Measurements from ENCODE around the gene PRPF6. TPM values are rescaled to one million over a fixed set of nuclear protein-coding genes. Genes with fewer than 3 reads are reported as not detected.

PRPF6 gene
- total RNA-seq, 4 donors from 2014 or later, result 70.7 to 93.0 (median 83.9) TPM

DNA sequence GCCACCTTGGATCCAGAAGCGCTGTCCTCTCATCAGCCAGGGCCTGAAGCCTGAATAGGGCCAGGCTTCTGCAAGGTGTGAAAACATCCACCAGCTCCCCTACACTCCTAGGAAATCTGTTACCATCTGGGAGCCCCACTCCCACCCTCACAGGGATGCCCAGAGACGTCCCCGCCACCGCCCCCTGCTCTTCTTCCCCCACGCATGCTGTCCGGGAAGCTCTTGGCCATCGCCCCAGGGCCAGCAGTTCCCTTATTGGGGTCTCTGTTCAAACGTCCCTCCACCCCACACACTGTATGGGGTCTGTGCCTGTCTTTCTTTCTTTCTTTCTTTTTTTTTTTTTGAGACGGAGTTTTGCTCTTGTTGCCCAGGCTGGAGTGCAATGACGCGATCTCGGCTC is 94.6 kb downstream of the PRPF6 start:
- Histone ChIP-seq H3K4me1 (peaks cover 47% of the 10 kb centered on the region), H3K36me3 (peaks cover 38% of the 10 kb centered on the region), H3K27ac (no peak overlapping the region), H3K9me3 (no peaks in the 10 kb centered on the region), H3K4me3 (no peak overlapping the region), H3K27me3 (no peaks in the 10 kb centered on the region)
- WGBS, result 84% methylated on average over 12 of the region's 12 CpGs
- TF ChIP-seq EP300 (IDR thresholded peaks at IDR 0.05), result no peak
- no peak for TF ChIP-seq POLR2AphosphoS5 (IDR thresholded peaks at IDR 0.05)
- TF ChIP-seq, protein P1, sequence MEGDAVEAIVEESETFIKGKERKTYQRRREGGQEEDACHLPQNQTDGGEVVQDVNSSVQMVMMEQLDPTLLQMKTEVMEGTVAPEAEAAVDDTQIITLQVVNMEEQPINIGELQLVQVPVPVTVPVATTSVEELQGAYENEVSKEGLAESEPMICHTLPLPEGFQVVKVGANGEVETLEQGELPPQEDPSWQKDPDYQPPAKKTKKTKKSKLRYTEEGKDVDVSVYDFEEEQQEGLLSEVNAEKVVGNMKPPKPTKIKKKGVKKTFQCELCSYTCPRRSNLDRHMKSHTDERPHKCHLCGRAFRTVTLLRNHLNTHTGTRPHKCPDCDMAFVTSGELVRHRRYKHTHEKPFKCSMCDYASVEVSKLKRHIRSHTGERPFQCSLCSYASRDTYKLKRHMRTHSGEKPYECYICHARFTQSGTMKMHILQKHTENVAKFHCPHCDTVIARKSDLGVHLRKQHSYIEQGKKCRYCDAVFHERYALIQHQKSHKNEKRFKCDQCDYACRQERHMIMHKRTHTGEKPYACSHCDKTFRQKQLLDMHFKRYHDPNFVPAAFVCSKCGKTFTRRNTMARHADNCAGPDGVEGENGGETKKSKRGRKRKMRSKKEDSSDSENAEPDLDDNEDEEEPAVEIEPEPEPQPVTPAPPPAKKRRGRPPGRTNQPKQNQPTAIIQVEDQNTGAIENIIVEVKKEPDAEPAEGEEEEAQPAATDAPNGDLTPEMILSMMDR (IDR thresholded peaks at IDR 0.05), result no peak
- TF ChIP-seq POLR2A (IDR thresholded peaks at IDR 0.05), result no peak
- DNase-seq (ENCODE audit: low spot score in 2 of 2), result no peak

DNA sequence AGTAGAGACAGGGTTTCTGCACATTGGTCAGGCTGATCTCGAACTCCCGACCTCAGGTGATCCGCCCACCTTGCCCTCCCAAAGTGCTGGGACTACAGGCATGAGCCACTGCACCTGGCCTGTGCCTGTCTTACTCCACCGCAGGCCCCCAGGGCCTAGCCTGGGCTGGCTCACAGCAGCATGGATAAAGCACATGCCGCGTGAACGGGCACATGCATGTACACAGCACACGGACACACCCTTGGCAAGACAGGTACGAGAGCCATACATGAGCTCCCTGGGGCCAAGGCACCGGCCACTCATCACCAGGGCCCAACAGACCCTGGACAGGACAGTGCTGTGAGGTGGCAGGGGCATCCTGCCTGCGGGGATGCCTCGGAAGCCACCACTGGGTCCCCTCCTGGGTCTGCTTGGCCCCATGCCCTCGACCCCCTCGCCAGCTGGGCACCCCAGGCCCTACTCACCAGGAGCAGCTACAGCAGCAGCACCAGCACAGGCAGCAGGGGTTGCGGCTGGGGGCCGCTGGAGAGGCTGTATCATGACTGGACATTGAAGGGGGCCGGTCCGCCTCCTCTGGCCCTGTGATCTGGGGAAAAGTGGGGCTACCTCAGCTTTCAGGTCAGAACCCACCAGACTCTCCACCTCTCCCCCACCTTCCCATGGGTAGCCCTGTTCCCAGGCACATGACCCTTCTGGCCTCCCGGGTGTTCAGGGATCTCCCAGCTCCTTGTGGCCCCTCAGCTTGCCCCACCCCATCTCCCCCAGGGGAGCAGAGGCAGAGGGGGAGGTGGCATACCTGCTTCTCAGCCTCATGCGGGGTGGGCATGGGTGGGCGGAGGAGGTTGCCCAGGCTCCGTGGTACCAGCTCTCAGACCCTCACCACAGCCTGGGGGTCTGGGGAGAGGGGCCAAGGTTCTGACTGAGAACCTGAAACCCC is 95.4 kb downstream of the PRPF6 start:
- DNase-seq (ENCODE audit: low spot score in 2 of 2), result no peak
- Histone ChIP-seq H3K36me3 (peaks cover 34% of the 10 kb centered on the region), H3K4me1 (peaks cover 47% of the 10 kb centered on the region), H3K9me3 (no peaks in the 10 kb centered on the region), H3K4me3 (peak overlapping the region; percentile 81), H3K27ac (no peak overlapping the region), H3K27me3 (no peaks in the 10 kb centered on the region)
- WGBS, result 73% methylated on average over 14 of the region's 22 CpGs
- TF ChIP-seq POLR2A (IDR thresholded peaks at IDR 0.05), result no peak
- TF ChIP-seq, protein P1 (IDR thresholded peaks at IDR 0.05), result no peak
- TF ChIP-seq POLR2AphosphoS5 (IDR thresholded peaks at IDR 0.05), result no peak
- no peak for TF ChIP-seq EP300 (IDR thresholded peaks at IDR 0.05)

DNA sequence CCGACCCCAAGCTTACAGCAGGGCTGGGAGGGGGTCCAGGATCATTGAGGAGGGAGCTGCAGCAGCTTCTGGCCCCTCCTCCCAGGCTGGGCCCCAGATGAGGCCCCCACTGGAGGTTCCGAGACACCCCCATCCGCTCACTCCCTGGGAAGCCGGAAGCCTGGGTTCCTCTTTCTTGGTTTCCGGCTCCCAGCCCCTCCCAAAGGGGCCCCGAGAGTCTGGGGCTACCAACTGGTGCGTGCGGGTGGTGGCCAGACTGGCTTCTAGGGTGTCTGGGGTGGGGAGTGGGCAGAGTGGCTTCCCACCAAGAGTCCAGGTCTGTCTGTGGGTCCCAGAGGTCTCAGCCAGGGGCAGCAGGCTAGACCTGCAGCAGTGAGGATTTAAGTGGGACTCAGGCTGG is 96.2 kb downstream of the PRPF6 start:
- no peak overlapping the region for H3K27ac ChIP-seq
- DNase-seq (ENCODE audit: low spot score in 2 of 2), result no peak
- peak overlapping the region; percentile 81 for H3K4me3 ChIP-seq
- TF ChIP-seq EP300 (IDR thresholded peaks at IDR 0.05), result no peak
- H3K9me3 ChIP-seq, result no peaks in the 10 kb centered on the region
- peaks cover 47% of the 10 kb centered on the region for H3K4me1 ChIP-seq
- H3K36me3 ChIP-seq, result peaks cover 27% of the 10 kb centered on the region
- WGBS, result 83% methylated on average over 4 of the region's 8 CpGs
- H3K27me3 ChIP-seq, result no peaks in the 10 kb centered on the region

DNA sequence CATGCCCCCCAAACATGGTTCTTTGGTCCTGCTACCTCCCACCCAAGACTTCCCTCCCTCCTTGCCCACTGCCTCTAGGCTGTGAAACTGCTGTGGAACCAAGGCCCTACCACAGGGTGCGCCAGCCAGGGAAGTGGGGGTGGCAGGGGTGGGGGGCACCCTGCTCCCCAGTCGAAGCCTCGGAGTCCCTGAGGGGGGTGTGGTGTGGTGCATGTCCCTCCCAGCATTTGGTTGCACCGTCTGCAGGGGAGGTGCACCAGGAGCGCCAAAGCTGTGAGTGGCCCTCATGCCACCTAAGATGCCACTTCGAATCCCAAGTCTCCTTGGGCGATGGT is 96.6 kb downstream of the PRPF6 start:
- 77% methylated on average over 3 of the region's 7 CpGs for WGBS
- peak overlapping the region; percentile 81 for H3K4me3 ChIP-seq

DNA sequence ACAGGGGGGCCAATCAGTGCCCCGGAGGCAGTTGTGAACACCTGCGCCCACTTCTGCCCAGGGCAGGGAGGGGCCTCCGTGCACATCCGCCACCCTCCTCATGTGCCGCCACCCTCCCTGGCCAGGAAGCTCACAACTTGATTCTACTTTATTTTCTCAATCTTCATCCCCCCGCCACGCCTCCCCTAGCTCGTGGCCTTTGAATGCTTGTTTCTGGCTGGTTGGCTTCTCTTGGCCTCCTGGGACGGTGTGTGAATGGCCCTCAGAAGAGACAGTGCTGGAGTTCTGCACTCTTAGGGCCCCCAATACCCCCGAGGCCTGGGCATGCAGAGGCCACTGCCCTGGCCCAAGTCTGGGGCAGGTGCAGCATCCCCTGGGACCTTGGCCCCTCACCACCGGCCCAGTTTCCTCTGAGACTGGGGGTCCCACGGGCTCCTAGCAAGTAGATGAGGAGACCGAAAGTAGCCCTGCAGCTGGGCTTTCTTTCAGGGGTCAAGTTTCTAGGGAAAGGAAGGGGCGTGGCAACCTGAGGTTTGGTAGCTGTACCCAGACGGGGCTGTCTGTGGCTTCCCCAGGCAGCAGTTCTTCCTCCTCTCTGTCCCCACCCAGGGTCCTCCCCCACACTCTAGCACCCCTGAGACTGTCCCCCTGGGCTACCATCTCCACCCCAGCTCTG is 97.1 kb downstream of the PRPF6 start:
- H3K4me1 ChIP-seq, result peaks cover 51% of the 10 kb centered on the region
- peaks cover 23% of the 10 kb centered on the region for H3K36me3 ChIP-seq
- no peak overlapping the region for H3K27ac ChIP-seq
- TF ChIP-seq POLR2AphosphoS5 (IDR thresholded peaks at IDR 0.05) (no peak), POLR2A (IDR thresholded peaks at IDR 0.05) (no peak), EP300 (IDR thresholded peaks at IDR 0.05) (no peak)
- TF ChIP-seq, protein P1 (IDR thresholded peaks at IDR 0.05), result no peak
- H3K4me3 ChIP-seq, result peak overlapping the region; percentile 81
- no peaks in the 10 kb centered on the region for H3K9me3 ChIP-seq
- H3K27me3 ChIP-seq, result no peaks in the 10 kb centered on the region
- no peak for DNase-seq (ENCODE audit: low spot score in 2 of 2)
- WGBS, result 38% methylated on average over 15 of the region's 15 CpGs

More for the DNA sequence above, 96.6 kb downstream of the PRPF6 start:
- DNase-seq (ENCODE audit: low spot score in 2 of 2), result no peak
- TF ChIP-seq POLR2AphosphoS5 (IDR thresholded peaks at IDR 0.05) (no peak), POLR2A (IDR thresholded peaks at IDR 0.05) (no peak), EP300 (IDR thresholded peaks at IDR 0.05) (no peak)
- TF ChIP-seq, protein P1 (IDR thresholded peaks at IDR 0.05), result no peak
- H3K27ac ChIP-seq, result no peak overlapping the region
- H3K4me1 ChIP-seq, result peaks cover 47% of the 10 kb centered on the region
- no peaks in the 10 kb centered on the region for H3K9me3 ChIP-seq
- no peaks in the 10 kb centered on the region for H3K27me3 ChIP-seq
- H3K36me3 ChIP-seq, result peaks cover 23% of the 10 kb centered on the region

All from suprapubic skin (tissue), 4 donors.